ENCODE data around the gene METTL21C. TPM values are rescaled to one million over a fixed set of nuclear protein-coding genes. Genes with fewer than 3 reads are reported as not detected.

Gene METTL21C
- total RNA-seq, 1 experiment from 2014 or later, result not detected

GRCh38 chr13:102670130-102670529 is 24.7 kb downstream of the METTL21C start:
- no peak overlapping the region for H3K27ac ChIP-seq
- H3K27me3 ChIP-seq (replicated peaks), result no peaks in the 10 kb centered on the region
- peaks cover 62% of the 10 kb centered on the region for H3K36me3 ChIP-seq
- H3K4me1 ChIP-seq (replicated peaks), result no peaks in the 10 kb centered on the region
- DNase-seq (ENCODE audit: low read depth in 1 of 2, low spot score in 2 of 2), result no peak
- no peak overlapping the region for H3K4me3 ChIP-seq
- no peaks in the 10 kb centered on the region for H3K9me3 ChIP-seq (replicated peaks)

DNA sequence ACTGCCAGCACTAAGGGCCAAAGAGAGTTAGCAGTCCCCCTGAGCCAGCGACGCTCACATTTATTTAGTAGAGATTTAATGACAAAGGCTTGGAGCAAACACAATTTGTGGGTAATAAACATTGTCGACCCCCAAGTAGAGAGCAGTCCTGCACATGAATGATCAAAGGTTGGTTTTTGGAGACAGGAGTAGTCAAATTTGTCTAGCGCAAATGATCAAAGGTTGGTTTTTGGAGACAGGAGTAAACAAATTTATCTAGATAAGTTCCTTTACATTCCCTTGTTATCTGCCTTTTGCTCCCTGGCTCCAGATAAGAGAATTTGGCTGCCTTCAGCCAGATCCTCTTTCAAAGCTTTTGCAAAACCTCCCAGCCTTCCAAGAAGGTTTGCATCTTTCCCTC is 26.9 kb downstream of the METTL21C start:
- H3K36me3 ChIP-seq, result peaks cover 58% of the 10 kb centered on the region

GRCh38 chr13:102667023-102667422 is 27.8 kb downstream of the METTL21C start:
- DNase-seq (ENCODE audit: low read depth in 1 of 2, low spot score in 2 of 2), result no peak
- H3K27me3 ChIP-seq (replicated peaks), result no peaks in the 10 kb centered on the region
- no peaks in the 10 kb centered on the region for H3K4me1 ChIP-seq (replicated peaks)
- H3K27ac ChIP-seq, result no peak overlapping the region
- no peak overlapping the region for H3K4me3 ChIP-seq
- H3K9me3 ChIP-seq (replicated peaks), result no peaks in the 10 kb centered on the region
- peaks cover 58% of the 10 kb centered on the region for H3K36me3 ChIP-seq

More for the DNA sequence above, 26.9 kb downstream of the METTL21C start:
- Histone ChIP-seq H3K9me3 (replicated peaks) (no peaks in the 10 kb centered on the region), H3K27me3 (replicated peaks) (no peaks in the 10 kb centered on the region), H3K4me1 (replicated peaks) (no peaks in the 10 kb centered on the region), H3K27ac (no peak overlapping the region), H3K4me3 (no peak overlapping the region)
- no peak for DNase-seq (ENCODE audit: low read depth in 1 of 2, low spot score in 2 of 2)

DNA sequence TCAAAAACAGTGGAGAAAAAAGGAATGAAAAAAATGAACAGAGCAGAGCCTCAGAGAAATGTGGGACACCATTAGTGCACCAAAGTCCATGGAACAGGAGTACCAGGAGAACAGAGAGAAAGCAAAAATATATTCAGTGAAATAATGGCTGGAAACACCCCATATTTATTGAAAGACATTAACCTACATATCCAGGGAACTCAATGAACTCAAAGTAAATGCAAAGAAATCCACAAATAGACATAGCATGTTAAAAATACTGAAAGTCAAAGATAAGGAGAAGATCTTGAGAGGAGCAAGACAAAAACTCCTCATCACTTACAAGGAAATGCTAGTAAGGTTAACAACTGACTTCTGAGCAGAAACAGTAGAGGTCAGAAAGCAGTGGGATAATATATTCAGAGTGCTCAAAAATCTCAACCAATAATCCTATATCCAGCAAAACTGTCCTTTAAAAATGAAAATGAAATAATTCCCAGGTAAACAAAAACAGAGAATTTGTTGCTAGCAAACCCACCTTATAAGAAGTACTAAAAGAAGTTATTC is 35.6 kb downstream of the METTL21C start:
- Histone ChIP-seq H3K4me1 (replicated peaks) (no peaks in the 10 kb centered on the region), H3K4me3 (no peak overlapping the region), H3K36me3 (peaks cover 48% of the 10 kb centered on the region), H3K9me3 (replicated peaks) (no peaks in the 10 kb centered on the region; the same call in 1 of the 2 replicates), H3K27ac (no peak overlapping the region), H3K27me3 (replicated peaks) (no peaks in the 10 kb centered on the region)
- no peak for DNase-seq (ENCODE audit: low read depth in 1 of 2, low spot score in 2 of 2)

DNA sequence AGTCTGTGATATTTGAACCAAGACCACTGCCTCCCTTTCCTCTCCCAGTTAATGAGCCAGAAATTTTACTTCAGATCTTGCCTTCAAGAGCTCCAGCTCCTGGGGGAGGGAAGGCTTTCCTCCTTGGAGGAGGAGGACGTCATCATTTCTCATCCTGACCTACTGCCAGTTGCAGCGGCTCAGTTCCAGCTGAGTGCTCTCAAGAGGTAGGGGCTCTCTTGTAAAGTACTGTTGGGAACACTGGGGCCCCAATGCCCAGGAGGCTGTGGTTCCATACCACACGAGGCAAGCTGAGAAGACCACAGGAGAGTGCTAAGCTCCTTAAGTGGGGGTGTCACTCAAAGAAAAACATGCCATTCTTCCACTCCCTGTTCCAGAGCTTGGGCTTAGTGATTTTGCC is 36.2 kb downstream of the METTL21C start:
- Histone ChIP-seq H3K9me3 (replicated peaks) (no peaks in the 10 kb centered on the region; the same call in 1 of the 2 replicates), H3K36me3 (peaks cover 47% of the 10 kb centered on the region), H3K27me3 (replicated peaks) (no peaks in the 10 kb centered on the region), H3K27ac (no peak overlapping the region), H3K4me3 (no peak overlapping the region), H3K4me1 (replicated peaks) (no peaks in the 10 kb centered on the region)
- no peak for DNase-seq (ENCODE audit: low read depth in 1 of 2, low spot score in 2 of 2)

DNA sequence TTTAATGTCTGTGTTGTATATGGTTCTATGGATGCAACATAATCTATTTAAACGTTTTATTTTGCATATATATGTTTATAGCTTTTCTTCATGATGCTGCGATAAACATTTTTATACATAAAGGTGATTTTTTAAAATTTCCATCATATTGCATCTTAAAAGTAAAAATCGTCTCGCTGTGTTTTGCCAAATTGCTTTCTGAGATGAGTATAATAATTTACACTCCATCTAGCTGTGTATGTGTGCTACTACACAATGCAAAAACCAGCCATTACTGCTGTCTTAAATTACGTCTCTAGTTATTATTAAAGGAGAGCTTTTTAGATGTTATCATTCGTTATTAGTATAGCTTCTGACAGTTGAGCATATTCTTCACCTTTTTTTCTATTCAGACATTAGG is 37.2 kb downstream of the METTL21C start:
- H3K4me1 ChIP-seq (replicated peaks), result no peaks in the 10 kb centered on the region
- no peak overlapping the region for H3K4me3 ChIP-seq
- no peaks in the 10 kb centered on the region for H3K27me3 ChIP-seq (replicated peaks)
- H3K27ac ChIP-seq, result no peak overlapping the region
- H3K9me3 ChIP-seq (replicated peaks), result no peaks in the 10 kb centered on the region; the same call in 1 of the 2 replicates
- no peak for DNase-seq (ENCODE audit: low read depth in 1 of 2, low spot score in 2 of 2)
- peaks cover 44% of the 10 kb centered on the region for H3K36me3 ChIP-seq

GRCh38 chr13:102654756-102655155 is 40.1 kb downstream of the METTL21C start:
- DNase-seq (ENCODE audit: low read depth in 1 of 2, low spot score in 2 of 2), result no peak
- peaks cover 39% of the 10 kb centered on the region for H3K36me3 ChIP-seq
- no peaks in the 10 kb centered on the region; the same call in 1 of the 2 replicates for H3K9me3 ChIP-seq (replicated peaks)
- H3K4me1 ChIP-seq (replicated peaks), result peaks cover 17% of the 10 kb centered on the region
- no peak overlapping the region for H3K27ac ChIP-seq
- H3K27me3 ChIP-seq (replicated peaks), result no peaks in the 10 kb centered on the region
- no peak overlapping the region for H3K4me3 ChIP-seq

DNA sequence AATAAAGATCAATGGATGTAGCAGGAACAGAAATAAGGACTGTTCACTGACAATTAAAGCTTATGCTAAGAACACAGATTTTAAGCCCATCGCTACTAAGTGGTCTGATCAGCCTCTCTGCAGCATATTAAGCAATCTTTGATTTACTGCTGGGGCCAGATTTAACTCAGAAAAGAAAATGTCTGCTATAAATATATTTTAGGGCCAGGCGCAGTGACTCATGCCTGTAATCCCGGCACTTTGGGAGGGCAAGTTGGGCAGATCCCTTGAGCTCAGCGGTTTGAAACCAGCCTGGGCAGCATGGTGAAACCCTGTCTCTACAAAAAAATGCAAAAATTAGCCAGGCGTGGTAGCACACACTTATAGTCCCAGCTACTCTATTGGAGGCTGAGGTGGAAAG is 43.0 kb downstream of the METTL21C start:
- Histone ChIP-seq H3K4me3 (no peak overlapping the region), H3K4me1 (replicated peaks) (peaks cover 17% of the 10 kb centered on the region), H3K27ac (peak overlapping the region; percentile 51), H3K27me3 (replicated peaks) (no peaks in the 10 kb centered on the region), H3K36me3 (peaks cover 38% of the 10 kb centered on the region), H3K9me3 (replicated peaks) (no peaks in the 10 kb centered on the region)
- peak; percentile 41 to 55 for DNase-seq (ENCODE audit: low read depth in 1 of 2, low spot score in 2 of 2)

GRCh38 chr13:102651392-102651791 is 43.5 kb downstream of the METTL21C start:
- H3K27ac ChIP-seq, result peak overlapping the region; percentile 51
- no peaks in the 10 kb centered on the region for H3K9me3 ChIP-seq (replicated peaks)
- peaks cover 17% of the 10 kb centered on the region for H3K4me1 ChIP-seq (replicated peaks)
- peak in 1 of 2 experiments; percentile 20 for DNase-seq (ENCODE audit: low read depth in 1 of 2, low spot score in 2 of 2)
- no peak overlapping the region for H3K4me3 ChIP-seq
- no peaks in the 10 kb centered on the region for H3K27me3 ChIP-seq (replicated peaks)
- peaks cover 39% of the 10 kb centered on the region for H3K36me3 ChIP-seq

- Histone ChIP-seq H3K27ac (no peak overlapping the region), H3K4me1 (replicated peaks) (peaks cover 17% of the 10 kb centered on the region), H3K9me3 (replicated peaks) (no peaks in the 10 kb centered on the region), H3K4me3 (no peak overlapping the region), H3K27me3 (replicated peaks) (no peaks in the 10 kb centered on the region), H3K36me3 (peaks cover 42% of the 10 kb centered on the region)
- DNase-seq (ENCODE audit: low read depth in 1 of 2, low spot score in 2 of 2), result no peak
These were observed 44.4 kb downstream of the METTL21C start for GRCh38 chr13:102650444-102650843.

GRCh38 chr13:102648046-102648445 is 46.8 kb downstream of the METTL21C start:
- H3K27ac ChIP-seq, result no peak overlapping the region
- no peaks in the 10 kb centered on the region for H3K27me3 ChIP-seq (replicated peaks)
- H3K36me3 ChIP-seq, result peaks cover 45% of the 10 kb centered on the region
- no peaks in the 10 kb centered on the region for H3K9me3 ChIP-seq (replicated peaks)
- no peak overlapping the region for H3K4me3 ChIP-seq
- peaks cover 17% of the 10 kb centered on the region for H3K4me1 ChIP-seq (replicated peaks)
- DNase-seq (ENCODE audit: low read depth in 1 of 2, low spot score in 2 of 2), result no peak

DNA sequence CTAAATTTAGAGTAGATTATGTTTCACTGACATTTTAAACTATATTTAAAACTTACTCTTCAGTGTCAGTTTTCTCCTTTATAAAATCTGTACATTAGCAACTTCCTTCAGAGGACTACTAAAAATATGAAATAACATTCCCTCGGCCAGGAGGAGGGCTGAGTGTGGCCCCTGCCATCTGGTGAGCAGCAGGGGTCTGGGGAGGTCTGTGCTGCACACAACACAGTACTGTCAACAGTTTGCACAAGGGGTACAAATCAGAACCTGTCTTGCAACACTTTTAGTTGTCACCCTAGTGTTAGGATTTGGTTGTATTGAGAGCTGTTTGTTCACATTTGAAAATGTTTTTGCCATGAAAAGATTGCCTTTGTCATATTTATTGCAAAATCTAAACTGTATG is 49.1 kb downstream of the METTL21C start:
- H3K36me3 ChIP-seq, result peaks cover 66% of the 10 kb centered on the region
- no peak overlapping the region for H3K27ac ChIP-seq
- no peak overlapping the region for H3K4me3 ChIP-seq
- no peak for DNase-seq (ENCODE audit: low read depth in 1 of 2, low spot score in 2 of 2)
- H3K9me3 ChIP-seq (replicated peaks), result no peaks in the 10 kb centered on the region
- peaks cover 5% of the 10 kb centered on the region; the same call in 1 of the 2 replicates for H3K4me1 ChIP-seq (replicated peaks)
- no peaks in the 10 kb centered on the region for H3K27me3 ChIP-seq (replicated peaks)

- H3K36me3 ChIP-seq, result peaks cover 78% of the 10 kb centered on the region
- no peak overlapping the region for H3K27ac ChIP-seq
- DNase-seq (ENCODE audit: low read depth in 1 of 2, low spot score in 2 of 2), result no peak
- H3K4me1 ChIP-seq (replicated peaks), result no peaks in the 10 kb centered on the region
- no peaks in the 10 kb centered on the region for H3K9me3 ChIP-seq (replicated peaks)
- H3K4me3 ChIP-seq, result no peak overlapping the region
- H3K27me3 ChIP-seq (replicated peaks), result no peaks in the 10 kb centered on the region
These were observed 51.2 kb downstream of the METTL21C start for GRCh38 chr13:102643656-102644055.

DNA sequence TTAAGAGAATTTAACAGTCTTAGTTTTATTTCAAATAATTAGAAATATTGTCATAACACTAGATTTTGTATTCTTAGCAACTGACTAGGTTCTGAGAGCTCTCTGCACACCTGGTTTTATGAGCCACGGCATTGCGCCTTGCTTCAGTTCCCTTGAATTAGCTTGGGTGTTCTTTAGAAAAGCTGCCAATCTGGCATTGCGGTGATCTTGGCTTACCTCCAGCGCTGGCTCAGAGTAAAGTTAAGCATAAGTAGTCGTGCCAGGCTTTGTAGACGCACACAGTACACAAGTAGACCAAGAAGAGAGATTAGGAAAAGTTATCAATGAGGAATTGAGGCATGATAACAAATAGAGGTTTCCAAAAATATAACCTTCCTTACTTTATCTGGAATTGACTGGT is 52.4 kb downstream of the METTL21C start:
- Histone ChIP-seq H3K27ac (no peak overlapping the region), H3K9me3 (replicated peaks) (no peaks in the 10 kb centered on the region), H3K4me1 (replicated peaks) (no peaks in the 10 kb centered on the region), H3K36me3 (peaks cover 81% of the 10 kb centered on the region), H3K27me3 (replicated peaks) (no peaks in the 10 kb centered on the region), H3K4me3 (no peak overlapping the region)
- DNase-seq (ENCODE audit: low read depth in 1 of 2, low spot score in 2 of 2), result no peak

GRCh38 chr13:102642029-102642428 is 52.8 kb downstream of the METTL21C start:
- Histone ChIP-seq H3K4me1 (replicated peaks) (no peaks in the 10 kb centered on the region), H3K36me3 (peaks cover 81% of the 10 kb centered on the region), H3K9me3 (replicated peaks) (no peaks in the 10 kb centered on the region), H3K4me3 (no peak overlapping the region), H3K27ac (no peak overlapping the region), H3K27me3 (replicated peaks) (no peaks in the 10 kb centered on the region)
- no peak for DNase-seq (ENCODE audit: low read depth in 1 of 2, low spot score in 2 of 2)
